HG03175 (cell line): Measurements from ENCODE around the gene IGSF9B.

Experiments
- ATAC-seq: cut with Tn5 transposase; IDR thresholded peaks from one replicate; pipeline ENCODE4 v1.9.1; 2021; ENCODE audit warnings: mild to moderate bottlenecking, moderate library complexity; ENCODE audit not compliant: unreplicated experiment

Gene IGSF9B

GRCh38 chr11:133985981-133986944, 29.5 kb upstream of the IGSF9B start:
- ATAC-seq = no peak

- ATAC-seq = no peak
These were observed 28.1 kb upstream of the IGSF9B start for GRCh38 chr11:133984828-133985227.

GRCh38 chr11:133983660-133984316, 27.0 kb upstream of the IGSF9B start:
- ATAC-seq = no peak

GRCh38 chr11:133982876-133983275, 26.1 kb upstream of the IGSF9B start:
- ATAC-seq = no peak

- no peak for ATAC-seq
These were observed 25.4 kb upstream of the IGSF9B start for GRCh38 chr11:133982151-133982550.

GRCh38 chr11:133981156-133981555, 24.4 kb upstream of the IGSF9B start:
- ATAC-seq = no peak

- no peak for ATAC-seq
These were observed 23.9 kb upstream of the IGSF9B start for GRCh38 chr11:133980665-133981064.

- ATAC-seq = no peak
These were observed 22.0 kb upstream of the IGSF9B start for GRCh38 chr11:133978794-133979193.

- ATAC-seq = peak; percentile 96
These were observed 20.4 kb upstream of the IGSF9B start for GRCh38 chr11:133977067-133977677.

- ATAC-seq = no peak
These were observed 18.7 kb upstream of the IGSF9B start for GRCh38 chr11:133975488-133975849.

GRCh38 chr11:133974836-133975487, 18.2 kb upstream of the IGSF9B start:
- no peak for ATAC-seq

GRCh38 chr11:133971881-133972280, 15.1 kb upstream of the IGSF9B start:
- no peak for ATAC-seq

GRCh38 chr11:133969112-133969511, 12.3 kb upstream of the IGSF9B start:
- ATAC-seq = no peak

GRCh38 chr11:133968300-133968699, 11.5 kb upstream of the IGSF9B start:
- ATAC-seq = no peak

GRCh38 chr11:133967599-133968238, 11.0 kb upstream of the IGSF9B start:
- ATAC-seq = no peak

- ATAC-seq = no peak
These were observed 10.3 kb upstream of the IGSF9B start for GRCh38 chr11:133966921-133967598.

- no peak for ATAC-seq
These were observed 9.4 kb upstream of the IGSF9B start for GRCh38 chr11:133966172-133966651.

- ATAC-seq = no peak
These were observed 8.3 kb upstream of the IGSF9B start for GRCh38 chr11:133965031-133965601.

- ATAC-seq = no peak
These were observed 7.6 kb upstream of the IGSF9B start for GRCh38 chr11:133964356-133964755.

GRCh38 chr11:133961890-133962289, 5.1 kb upstream of the IGSF9B start:
- ATAC-seq = no peak
